K562 (cell line): ENCODE measurements around the gene PPP1R9A. TPM values are rescaled to one million over a fixed set of nuclear protein-coding genes. Genes with fewer than 3 reads are reported as not detected.

Experiments
- ATAC-seq: fragments of 200-7000 bp; cut with Tn5 transposase; 3 replicates; pipeline ENCODE4 v1.9.1; 2020; ENCODE audit warnings: moderate library complexity
- BruUV-seq: library from RNA; stranded (reverse); fragments of 400-500 nt; replicated peaks from 2 replicates; lab custom pipeline; 2021; lab: Mats Ljungman, UMichigan
- CTCF ChIA-PET: fragments of 300-600 bp; formaldehyde crosslinking; extraction: SDS; loops from one replicate; lab custom pipeline; 2021; ENCODE audit warnings: low intra/inter-chr PET ratio; lab: Yijun Ruan, JAX
- POLR2A ChIA-PET: fragments of 300-600, 350-650 bp; sonication (Branson Sonifier 250); formaldehyde crosslinking; extraction: SDS; loops from one replicate; lab custom pipeline; 2021; ENCODE audit warnings: antibody characterized with exemption, inconsistent platforms; lab: Yijun Ruan, JAX
- DNase-seq, 4 experiments: peaks; one replicate each; pipeline versions ENCODE4 v3.0.0 to v3.0.0-alpha.2; 2011 to 2018; ENCODE audit warnings: low spot score in 3 of 4, mixed read lengths in 3 of 4; ENCODE audit errors: extremely low read depth in 1 of 4
- FAIRE-seq: peaks from 2 replicates; lab custom pipeline; 2011; peaks lifted over from hg19 to GRCh38; lab: Jason Lieb, UNC
- H2AFZ ChIP-seq: 2 replicates; pipeline ENCODE4 v1.6.0; 2011; ENCODE audit warnings: low read depth, low read length, control low read depth, inconsistent platforms
- H3K27ac ChIP-seq: fragments of 200-600 bp; 3 replicates; pipeline ENCODE4 v1.8.0; 2011; ENCODE audit warnings: low read depth, mild to moderate bottlenecking, control low read depth, inconsistent platforms, low read length, moderate library complexity, mixed read lengths; ENCODE audit errors: extremely low read depth
- H3K27me3 ChIP-seq, 2 experiments: fragments of 300-600 bp in 1 of 2; 2 replicates in 1 of 2; 3 replicates in 1 of 2; pipeline versions ENCODE4 v1.6.0 to v1.8.0; 2011; ENCODE audit warnings: inconsistent platforms in 2 of 2, low read length in 2 of 2, mild to moderate bottlenecking in 1 of 2, mixed read lengths in 1 of 2, moderate library complexity in 1 of 2; ENCODE audit not compliant: control insufficient read depth in 2 of 2, insufficient read depth in 2 of 2
- H3K36me3 ChIP-seq: fragments of 300-600 bp; 3 replicates; pipeline ENCODE4 v1.8.0; 2011; ENCODE audit warnings: mild to moderate bottlenecking, low read length, inconsistent platforms; ENCODE audit not compliant: control insufficient read depth, insufficient read depth
- H3K4me1 ChIP-seq, 2 experiments: fragments of 200-600 bp in 1 of 2; replicated peaks in 1 of 2; 2 replicates in 1 of 2; 3 replicates in 1 of 2; pipeline versions ENCODE4 v1.5.1 to v1.8.0; 2011; ENCODE audit warnings: inconsistent platforms in 2 of 2, low read length in 2 of 2, mild to moderate bottlenecking in 1 of 2, mixed read lengths in 1 of 2, moderate library complexity in 1 of 2; ENCODE audit not compliant: control insufficient read depth in 2 of 2, insufficient read depth in 2 of 2
- H3K4me2 ChIP-seq: 2 replicates; pipeline ENCODE4 v1.6.1; 2011; ENCODE audit warnings: low read length, control low read depth, inconsistent platforms, mixed read lengths; ENCODE audit not compliant: insufficient read depth
- H3K4me3 ChIP-seq: fragments of 200-600 bp; sonication (generic), shearing (Covaris generic); 2 replicates; pipeline ENCODE4 v1.5.1; 2016; ENCODE audit warnings: control low read depth, inconsistent platforms
- H3K79me2 ChIP-seq: fragments of 200-600 bp; 3 replicates; pipeline ENCODE4 v1.8.0; 2011; ENCODE audit warnings: low read length, inconsistent platforms; ENCODE audit not compliant: control insufficient read depth, insufficient read depth
- H3K9ac ChIP-seq, 2 experiments: 2 replicates each; pipeline versions ENCODE4 v1.6.0 to v1.6.1; 2011; ENCODE audit warnings: low read depth in 2 of 2, low read length in 2 of 2, control low read depth in 1 of 2, inconsistent platforms in 1 of 2, mild to moderate bottlenecking in 1 of 2, mixed read lengths in 1 of 2; ENCODE audit not compliant: insufficient read depth in 1 of 2
- H3K9me1 ChIP-seq: one replicate; pipeline ENCODE4 v1.6.0; 2011; ENCODE audit warnings: inconsistent platforms, mild to moderate bottlenecking, low read length, moderate library complexity; ENCODE audit not compliant: control insufficient read depth, insufficient read depth
- H3K9me3 ChIP-seq: replicated peaks from 2 replicates; pipeline ENCODE4 v1.5.1; 2011; ENCODE audit warnings: low read depth, low read length, inconsistent platforms; ENCODE audit not compliant: control insufficient read depth, insufficient read depth
- H4K20me1 ChIP-seq: replicated peaks from 2 replicates; pipeline ENCODE4 v1.6.1; 2011; ENCODE audit warnings: low read length, inconsistent platforms, mixed read lengths; ENCODE audit not compliant: control insufficient read depth, insufficient read depth
- CTCFL ChIP-seq: IDR thresholded peaks from 2 replicates; pipeline ENCODE4 v1.6.1; 2011; ENCODE audit warnings: borderline replicate concordance, low read depth, mild to moderate bottlenecking, moderate library complexity, low read length; ENCODE audit not compliant: insufficient read depth, poor library complexity, severe bottlenecking
- DLX4 ChIP-seq: fragments of 250-450 bp; sonication (Bioruptor Pico); IDR thresholded peaks from 2 replicates; pipeline ENCODE4 v1.6.1; 2021; ENCODE audit warnings: mild to moderate bottlenecking
- NCOR1 ChIP-seq: fragments of 450-650 bp; IDR thresholded peaks from 2 replicates; pipeline ENCODE4 v1.6.1; 2016; ENCODE audit warnings: mild to moderate bottlenecking, moderate library complexity
- PCBP2 ChIP-seq: fragments of 200-400 bp; formaldehyde crosslinking; IDR thresholded peaks from 2 replicates; pipeline ENCODE4 v1.6.1; 2018; ENCODE audit warnings: low read length, low read depth, mild to moderate bottlenecking, moderate library complexity; ENCODE audit not compliant: poor library complexity, severe bottlenecking
- RBM22 ChIP-seq: fragments of 200-400 bp; formaldehyde crosslinking; IDR thresholded peaks from 2 replicates; pipeline ENCODE4 v1.6.1; 2018; ENCODE audit warnings: low read length, low read depth; ENCODE audit not compliant: poor library complexity, severe bottlenecking
- SMAD2 ChIP-seq: fragments of 150-350 bp; IDR thresholded peaks from 2 replicates; pipeline ENCODE4 v1.6.1; 2014; ENCODE audit warnings: low read depth, mild to moderate bottlenecking, low read length
- SMARCC2 ChIP-seq: fragments of 450-650 bp; IDR thresholded peaks from 2 replicates; pipeline ENCODE4 v1.6.1; 2017; ENCODE audit warnings: antibody characterized with exemption, moderate library complexity, mild to moderate bottlenecking, low read depth
- ZNF444 ChIP-seq: fragments of 250-450 bp; sonication (Bioruptor Pico); IDR thresholded peaks from 2 replicates; pipeline ENCODE4 v1.4.0; 2020; ENCODE audit warnings: mild to moderate bottlenecking, moderate library complexity
- WGBS: fragments of 100-300 bp; shearing (Covaris generic); methylation state at CpG from one replicate; pipeline ENCODE4 v1.1.6; 2016; ENCODE audit warnings: low coverage, mixed read lengths; ENCODE audit not compliant: insufficient coverage; ENCODE audit errors: missing lambda C conversion rate; 5-methylcytosine and 5-hydroxymethylcytosine counted together
- in situ Hi-C: fragments of 300-500 bp; cut with MboI; formaldehyde crosslinking; loops from 4 replicates; pipeline ENCODE4 v1.15.0; 2018; ENCODE audit warnings: inconsistent platforms, mixed read lengths
- intact Hi-C: fragments of 100-400 bp; cut with micrococcal nuclease; formaldehyde crosslinking; loops from 2 replicates; pipeline ENCODE4 v1.14.2; 2022
- polyA plus RNA-seq, 8 experiments: library from polyadenylated mRNA; depleted of rRNA in 4 of 8; stranded (reverse) in 5 of 8; unstranded in 3 of 8; fragments of >200 nt; fragmentation: Nextera tagmentation in 2 of 8; fragmentation: Illumina TruSeq in 1 of 8; extraction: Ambion mirVana in 2 of 8; extraction: Trizol in 1 of 8; gene quantifications; 2 replicates each; pipeline versions ENCODE4 v1.2.1 to v1.2.3, GENCODE V29; 2011 to 2014; ENCODE audit warnings: inconsistent platforms in 1 of 8, missing spikeins in 1 of 8
- total RNA-seq, 7 experiments: library from RNA; depleted of rRNA in 6 of 7; stranded (reverse); fragments of >200 nt in 6 of 7; fragmentation: Illumina TruSeq in 2 of 7; extraction: Trizol in 2 of 7; gene quantifications; 2 replicates each; pipeline versions ENCODE4 v1.2.1 to v1.2.3, GENCODE V29; 2011 to 2021; ENCODE audit warnings: low replicate concordance in 1 of 7

The PPP1R9A gene
- total and polyA plus RNA-seq, 9 of the 15 experiments (the other 6 are each of a cell fraction or from before 2014, with no cell fraction given) = 0.24 TPM; not detected in 8

- Histone ChIP-seq H3K4me2 (no peak overlapping the region), H3K79me2 (no peaks in the 10 kb centered on the region), H3K36me3 (no peaks in the 10 kb centered on the region), H3K27ac (no peak overlapping the region), H2AFZ (no peak overlapping the region), H3K9me1 (no peaks in the 10 kb centered on the region), H3K4me1 (no peaks in the 10 kb centered on the region), H3K4me3 (no peak overlapping the region), H4K20me1 (no peaks in the 10 kb centered on the region), H3K9me3 (no peaks in the 10 kb centered on the region), H3K27me3 (no peaks in the 10 kb centered on the region), H3K9ac (no peak overlapping the region)
- CTCF ChIA-PET = no interaction called here
- FAIRE-seq (no peak), ATAC-seq (no peak), DNase-seq (no peak)
- TF ChIP-seq SMAD2 (no peak), RBM22 (no peak), CTCFL (no peak), PCBP2 (no peak), DLX4 (no peak), SMARCC2 (no peak), NCOR1 (no peak), ZNF444 (no peak)
- 0% methylated on average over 2 of the region's 2 CpGs for WGBS
- in situ Hi-C loops = no loop called here
- intact Hi-C loops = no loop called here
- no TSS peak for BruUV-seq
- POLR2A ChIA-PET = no interaction called here
These were observed 188.0 kb downstream of the PPP1R9A start for GRCh38 chr7:95095259-95095965.
